Stimulated activated CD8-positive, alpha-beta memory T cell treated with anti-CD3 and anti-CD28 coated beads, Interleukin-12 subunit alpha, Interleukin-12 subunit beta, amount 100 ng/mL, for 4 hours (primary cell): Measurements from ENCODE around the gene CDC42EP5.

ENCODE experiments used
- DNase-seq: peaks from one replicate; pipeline ENCODE4 v3.0.0-alpha.2; 2020; ENCODE audit warnings: low read depth

CDC42EP5 gene

GRCh38 chr19:54426291-54426931, 46.7 kb downstream of the CDC42EP5 start:
- DNase-seq: no peak

- DNase-seq: no peak
Observed at GRCh38 chr19:54425382-54425723, 47.7 kb downstream of the CDC42EP5 start.

- no peak for DNase-seq
Observed at GRCh38 chr19:54424660-54425381, 48.3 kb downstream of the CDC42EP5 start.

GRCh38 chr19:54424201-54424600, 48.9 kb downstream of the CDC42EP5 start:
- DNase-seq: no peak

- no peak for DNase-seq
Observed at GRCh38 chr19:54422136-54422535, 51.0 kb downstream of the CDC42EP5 start.

- DNase-seq: no peak
Observed at GRCh38 chr19:54421521-54421920, 51.6 kb downstream of the CDC42EP5 start.

- DNase-seq: no peak
Observed at GRCh38 chr19:54421169-54421516, 52.0 kb downstream of the CDC42EP5 start.

GRCh38 chr19:54420383-54421168, 52.5 kb downstream of the CDC42EP5 start:
- DNase-seq: no peak

- no peak for DNase-seq
Observed at GRCh38 chr19:54420068-54420382, 53.1 kb downstream of the CDC42EP5 start.

GRCh38 chr19:54418930-54419800, 53.9 kb downstream of the CDC42EP5 start:
- no peak for DNase-seq

GRCh38 chr19:54418030-54418929, 54.8 kb downstream of the CDC42EP5 start:
- DNase-seq: no peak

- no peak for DNase-seq
Observed at GRCh38 chr19:54416695-54417491, 56.2 kb downstream of the CDC42EP5 start.

GRCh38 chr19:54415901-54416673, 57.0 kb downstream of the CDC42EP5 start:
- no peak for DNase-seq

GRCh38 chr19:54415208-54415900, 57.7 kb downstream of the CDC42EP5 start, which contains the start of gene TTYH1:
Gene TTYH1 (plus strand): TSS chr19:54415464. CDS start chr19:54415553, 89 bp downstream.
- no peak for DNase-seq
